Neural cell (in vitro differentiated cells): ENCODE data around the gene NTRK2. TPM values are rescaled to one million over a fixed set of nuclear protein-coding genes. Genes with fewer than 3 reads are reported as not detected.

Source experiments
- H2AFZ ChIP-seq: fragments of 200-600, 300-800 bp; sonication (generic), shearing (Covaris generic); 2 replicates; pipeline ENCODE4 v1.6.0; 2014; ENCODE audit warnings: low read depth, mild to moderate bottlenecking, antibody characterized with exemption, low read length, moderate library complexity
- H3F3A ChIP-seq: fragments of 200-600 bp; shearing (Covaris generic); 2 replicates; pipeline ENCODE4 v1.6.1; 2016; ENCODE audit warnings: mild to moderate bottlenecking, moderate library complexity, mixed read lengths, antibody characterized with exemption, low read length; ENCODE audit not compliant: insufficient read depth, poor library complexity, severe bottlenecking
- H3K27ac ChIP-seq: fragments of 200-600, 300-800 bp; sonication (generic), shearing (Covaris generic); 2 replicates; pipeline ENCODE4 v1.5.1; 2014; ENCODE audit warnings: mild to moderate bottlenecking, low read length, moderate library complexity
- H3K27me3 ChIP-seq: fragments of 300-800, 200-600 bp; sonication (generic), shearing (Covaris generic); 2 replicates; pipeline ENCODE4 v1.6.0; 2014; ENCODE audit warnings: mild to moderate bottlenecking, low read depth, low read length, moderate library complexity; ENCODE audit not compliant: insufficient read depth
- H3K36me3 ChIP-seq: fragments of 300-800, 200-600 bp; sonication (generic), shearing (Covaris generic); 2 replicates; pipeline ENCODE4 v1.5.1; 2014; ENCODE audit warnings: mild to moderate bottlenecking, antibody characterized with exemption, low read length, moderate library complexity; ENCODE audit not compliant: insufficient read depth
- H3K4me2 ChIP-seq: fragments of 300-800, 200-600 bp; sonication (generic), shearing (Covaris generic); 2 replicates; pipeline ENCODE4 v1.6.0; 2014; ENCODE audit warnings: mild to moderate bottlenecking, low read length
- H3K4me3 ChIP-seq: fragments of 300-800, 200-600 bp; sonication (generic), shearing (Covaris generic); 2 replicates; pipeline ENCODE4 v1.5.1; 2014; ENCODE audit warnings: mild to moderate bottlenecking, low read length, moderate library complexity
- H3K79me2 ChIP-seq: fragments of 200-600 bp; shearing (Covaris generic); replicated peaks from 2 replicates; pipeline ENCODE4 v1.6.0; 2014; ENCODE audit warnings: mild to moderate bottlenecking, low read length, moderate library complexity; ENCODE audit not compliant: insufficient read depth
- H3K9ac ChIP-seq: fragments of 300-800, 200-600 bp; sonication (generic), shearing (Covaris generic); 2 replicates; pipeline ENCODE4 v1.6.1; 2016; ENCODE audit warnings: mild to moderate bottlenecking, low read length, mixed read lengths
- H3K9me2 ChIP-seq: fragments of 200-600 bp; shearing (Covaris generic); 2 replicates; pipeline ENCODE4 v1.6.1; 2016; ENCODE audit warnings: mild to moderate bottlenecking, low read length, mixed read lengths; ENCODE audit not compliant: insufficient read depth
- H3K9me3 ChIP-seq: fragments of 200-600, 300-800 bp; sonication (generic), shearing (Covaris generic); 2 replicates; pipeline ENCODE4 v1.6.1; 2016; ENCODE audit warnings: mild to moderate bottlenecking, mixed run types, low read length, moderate library complexity, mixed read lengths
- H4K20me1 ChIP-seq: fragments of 200-600 bp; shearing (Covaris generic); 2 replicates; pipeline ENCODE4 v1.6.1; 2016; ENCODE audit warnings: mild to moderate bottlenecking, mixed run types; ENCODE audit not compliant: insufficient read depth
- CTCF ChIP-seq: fragments of 450-650 bp; IDR thresholded peaks from 2 replicates; pipeline ENCODE4 v1.5.1; 2014; ENCODE audit warnings: antibody characterized with exemption, mild to moderate bottlenecking, moderate library complexity; ENCODE audit not compliant: poor library complexity, severe bottlenecking
- EP300 ChIP-seq: fragments of 450-650 bp; conservative IDR thresholded peaks from 2 replicates; pipeline ENCODE4 v1.6.1; 2014; ENCODE audit warnings: antibody characterized with exemption, mild to moderate bottlenecking, moderate library complexity; ENCODE audit not compliant: poor library complexity, severe bottlenecking
- EZH2 ChIP-seq: fragments of 200-600, 300-800 bp; shearing (Covaris generic), sonication (generic); IDR thresholded peaks from 2 replicates; pipeline ENCODE4 v1.6.1; 2014; ENCODE audit warnings: antibody characterized with exemption, low read length, borderline replicate concordance, mild to moderate bottlenecking; ENCODE audit not compliant: insufficient read depth, poor library complexity, severe bottlenecking
- MXI1 ChIP-seq: fragments of 450-650 bp; conservative IDR thresholded peaks from 2 replicates; pipeline ENCODE4 v1.6.1; 2014; ENCODE audit warnings: antibody characterized with exemption, mild to moderate bottlenecking; ENCODE audit not compliant: poor library complexity, severe bottlenecking
- POLR2AphosphoS5 ChIP-seq: IDR thresholded peaks from 2 replicates; pipeline ENCODE4 v1.6.1; 2012
- RAD21 ChIP-seq: fragments of 450-650 bp; conservative IDR thresholded peaks from 2 replicates; pipeline ENCODE4 v1.6.1; 2014; ENCODE audit warnings: antibody characterized with exemption, mild to moderate bottlenecking, moderate library complexity
- REST ChIP-seq: IDR thresholded peaks from 2 replicates; pipeline ENCODE4 v1.6.1; 2012; ENCODE audit warnings: borderline replicate concordance
- SMC3 ChIP-seq: fragments of 450-650 bp; conservative IDR thresholded peaks from 2 replicates; pipeline ENCODE4 v1.6.1; 2014; ENCODE audit warnings: antibody characterized with exemption, mild to moderate bottlenecking, moderate library complexity; ENCODE audit not compliant: poor library complexity
- TAF1 ChIP-seq: IDR thresholded peaks from 2 replicates; pipeline ENCODE4 v1.6.1; 2012; ENCODE audit warnings: low read depth
- polyA plus RNA-seq: library from polyadenylated mRNA; depleted of rRNA; stranded (reverse); fragments of >200 nt; gene quantifications from 2 replicates; pipeline ENCODE4 v1.2.3, GENCODE V29; 2014

The NTRK2 gene
- polyA plus RNA-seq, 1 donor from 2014 or later, result 14.2 TPM

GRCh38 chr9:84754461-84754860, 84.9 kb downstream of the NTRK2 start:
- Histone ChIP-seq H3K4me3 (no peak overlapping the region), H2AFZ (no peak overlapping the region), H3K36me3 (no peaks in the 10 kb centered on the region), H4K20me1 (no peaks in the 10 kb centered on the region), H3K79me2 (no peaks in the 10 kb centered on the region), H3K27ac (peak overlapping the region; percentile 13), H3F3A (no peaks in the 10 kb centered on the region), H3K9me3 (no peaks in the 10 kb centered on the region), H3K4me2 (peak overlapping the region; percentile 15), H3K9me2 (no peaks in the 10 kb centered on the region), H3K27me3 (no peaks in the 10 kb centered on the region), H3K9ac (no peak overlapping the region)
- TF ChIP-seq RAD21, result no peak
- TF ChIP-seq EZH2, result no peak
- TF ChIP-seq SMC3, result no peak
- no peak for TF ChIP-seq EP300
- TF ChIP-seq TAF1, result no peak
- no peak for TF ChIP-seq CTCF

- Histone ChIP-seq H3K27me3 (no peaks in the 10 kb centered on the region), H3F3A (no peaks in the 10 kb centered on the region), H3K36me3 (no peaks in the 10 kb centered on the region), H3K79me2 (no peaks in the 10 kb centered on the region), H3K27ac (peak overlapping the region; percentile 13), H4K20me1 (no peaks in the 10 kb centered on the region), H3K4me3 (no peak overlapping the region), H3K9ac (no peak overlapping the region), H3K9me3 (no peaks in the 10 kb centered on the region), H2AFZ (no peak overlapping the region), H3K9me2 (no peaks in the 10 kb centered on the region), H3K4me2 (no peak overlapping the region)
- TF ChIP-seq MXI1, result no peak
Observed at GRCh38 chr9:84754881-84755280, 85.4 kb downstream of the NTRK2 start.

GRCh38 chr9:84755380-84755779, 85.9 kb downstream of the NTRK2 start:
- no peaks in the 10 kb centered on the region for H3F3A ChIP-seq
- no peaks in the 10 kb centered on the region for H3K9me2 ChIP-seq
- no peak overlapping the region for H3K9ac ChIP-seq
- no peak overlapping the region for H3K4me2 ChIP-seq
- TF ChIP-seq MXI1, result no peak
- no peak for TF ChIP-seq REST
- no peak for TF ChIP-seq RAD21
- no peak for TF ChIP-seq SMC3
- TF ChIP-seq POLR2AphosphoS5, result no peak
- TF ChIP-seq TAF1, result no peak
- TF ChIP-seq EP300, result no peak
- TF ChIP-seq EZH2, result no peak
- no peak for TF ChIP-seq CTCF
- H3K27me3 ChIP-seq, result no peaks in the 10 kb centered on the region
- H3K36me3 ChIP-seq, result no peaks in the 10 kb centered on the region
- no peaks in the 10 kb centered on the region for H3K79me2 ChIP-seq
- no peak overlapping the region for H3K27ac ChIP-seq
- H4K20me1 ChIP-seq, result no peaks in the 10 kb centered on the region
- H2AFZ ChIP-seq, result no peak overlapping the region
- no peak overlapping the region for H3K4me3 ChIP-seq
- H3K9me3 ChIP-seq, result no peaks in the 10 kb centered on the region
